ENCODE data around the gene CORO7.
A peak's percentile ranks its signal among the peaks of the same experiment; 100 is the strongest.
"Not testable (repeated sequence)": the region's sequence is repeated elsewhere in the genome, so short reads cannot be mapped to it uniquely, and the experiment has no call there.

CORO7 gene

DNA sequence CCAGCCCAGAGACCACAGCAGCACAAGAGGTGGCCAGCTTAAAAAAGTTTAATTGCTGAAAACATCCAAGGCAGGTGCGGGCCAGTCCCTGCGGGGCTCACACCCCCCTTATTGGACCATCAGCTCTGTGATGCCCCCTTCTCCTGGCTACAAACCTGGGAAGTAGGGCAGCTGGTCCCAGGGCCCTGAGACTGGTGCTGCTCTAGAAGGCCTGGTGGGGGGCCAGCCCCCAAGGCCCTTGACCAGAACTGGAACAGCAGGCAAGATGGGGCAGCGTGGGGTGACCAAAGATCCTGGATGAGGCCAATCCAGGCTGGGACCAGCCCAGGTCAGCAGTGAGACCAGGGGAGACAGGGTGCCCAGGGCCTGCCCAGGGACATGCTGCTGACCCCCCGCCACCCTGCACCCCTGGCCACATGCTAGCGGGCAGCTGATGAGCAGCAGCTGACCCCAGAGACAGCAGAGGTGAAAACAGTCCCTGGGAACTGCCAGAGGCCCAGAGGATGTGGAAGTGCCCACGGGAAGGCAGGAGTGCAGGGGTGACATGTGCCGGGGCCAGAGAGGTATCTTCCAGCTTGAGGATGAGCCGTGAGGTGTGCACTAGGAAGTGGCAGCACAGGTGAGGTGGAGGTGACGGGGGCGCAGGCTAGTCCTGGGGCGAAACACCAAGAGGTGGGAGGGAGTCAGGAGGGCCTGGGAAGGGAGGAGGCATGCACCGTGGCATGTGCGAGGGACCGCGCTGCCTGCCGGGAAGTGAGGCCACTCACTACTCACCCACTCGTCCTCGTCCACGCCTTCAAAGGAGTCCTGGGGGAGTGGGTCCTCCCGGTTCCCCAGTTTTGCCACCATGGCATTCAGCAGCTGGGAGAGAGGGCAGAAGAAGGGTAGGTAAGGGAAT, 61.6 kb downstream of the CORO7 start:
- DNase-seq (ENCODE audit: low read depth in 2 of 2): no peak

DNA sequence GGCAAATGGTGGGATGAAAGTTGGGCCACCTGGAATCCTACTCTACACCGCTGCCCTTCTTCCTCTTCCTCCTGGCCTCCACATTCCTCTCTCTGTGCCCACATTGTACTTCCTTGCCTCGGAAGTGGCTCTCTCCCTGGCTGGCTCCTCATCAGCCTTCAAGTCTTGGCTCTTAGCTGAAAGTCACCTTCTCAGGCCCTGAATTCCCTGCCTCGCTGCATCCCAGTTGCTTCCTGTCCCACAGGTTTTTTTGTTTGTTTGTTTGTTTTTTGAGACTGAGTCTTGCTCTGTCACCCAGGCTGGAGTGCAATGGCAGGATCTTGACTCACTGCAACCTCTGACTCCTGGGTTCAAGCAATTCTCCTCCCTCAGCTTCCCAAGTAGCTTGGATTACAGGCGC, 62.7 kb downstream of the CORO7 start:
- DNase-seq (ENCODE audit: low read depth in 2 of 2): no peak

DNA sequence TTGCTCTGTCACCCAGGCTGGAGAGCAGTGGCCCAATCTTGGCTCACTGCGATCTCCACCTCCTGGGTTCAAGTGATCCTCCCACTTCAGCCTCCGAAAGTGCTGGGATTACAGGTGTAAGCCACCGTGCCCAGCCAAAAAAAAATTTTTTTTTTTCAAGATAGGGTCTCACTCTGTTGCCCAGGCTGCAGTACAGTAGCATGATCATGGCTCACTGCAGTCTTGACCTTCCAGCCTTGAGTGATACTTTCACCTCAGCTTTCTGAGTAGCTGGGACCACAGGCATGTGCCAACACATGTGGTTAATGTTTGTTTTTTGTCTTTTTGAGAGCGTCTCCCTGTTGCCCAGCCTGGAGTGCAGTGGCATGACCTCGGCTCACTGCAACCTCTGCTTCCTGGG, 63.6 kb downstream of the CORO7 start:
- no peak for DNase-seq (ENCODE audit: low read depth in 2 of 2)

DNA sequence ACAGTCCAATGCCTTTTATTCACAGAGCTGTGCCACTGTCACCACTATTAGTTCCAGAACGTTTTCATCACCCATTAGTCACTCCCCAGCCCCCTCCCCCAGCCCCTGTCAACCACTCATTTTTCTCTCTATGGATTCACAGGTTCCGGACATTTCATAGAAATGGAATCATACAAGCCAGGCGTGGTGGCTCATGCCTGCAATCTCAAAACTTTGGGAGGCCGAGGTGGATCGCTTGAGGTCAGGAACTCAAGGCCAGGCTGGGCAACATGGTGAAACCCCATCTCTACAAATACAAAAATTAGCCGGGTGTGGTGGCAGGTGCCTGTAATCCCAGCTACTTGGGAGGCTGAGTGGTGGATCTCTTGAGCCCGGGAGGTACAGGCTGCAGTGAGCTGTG, 64.5 kb downstream of the CORO7 start:
- DNase-seq (ENCODE audit: low read depth in 2 of 2): no peak

DNA sequence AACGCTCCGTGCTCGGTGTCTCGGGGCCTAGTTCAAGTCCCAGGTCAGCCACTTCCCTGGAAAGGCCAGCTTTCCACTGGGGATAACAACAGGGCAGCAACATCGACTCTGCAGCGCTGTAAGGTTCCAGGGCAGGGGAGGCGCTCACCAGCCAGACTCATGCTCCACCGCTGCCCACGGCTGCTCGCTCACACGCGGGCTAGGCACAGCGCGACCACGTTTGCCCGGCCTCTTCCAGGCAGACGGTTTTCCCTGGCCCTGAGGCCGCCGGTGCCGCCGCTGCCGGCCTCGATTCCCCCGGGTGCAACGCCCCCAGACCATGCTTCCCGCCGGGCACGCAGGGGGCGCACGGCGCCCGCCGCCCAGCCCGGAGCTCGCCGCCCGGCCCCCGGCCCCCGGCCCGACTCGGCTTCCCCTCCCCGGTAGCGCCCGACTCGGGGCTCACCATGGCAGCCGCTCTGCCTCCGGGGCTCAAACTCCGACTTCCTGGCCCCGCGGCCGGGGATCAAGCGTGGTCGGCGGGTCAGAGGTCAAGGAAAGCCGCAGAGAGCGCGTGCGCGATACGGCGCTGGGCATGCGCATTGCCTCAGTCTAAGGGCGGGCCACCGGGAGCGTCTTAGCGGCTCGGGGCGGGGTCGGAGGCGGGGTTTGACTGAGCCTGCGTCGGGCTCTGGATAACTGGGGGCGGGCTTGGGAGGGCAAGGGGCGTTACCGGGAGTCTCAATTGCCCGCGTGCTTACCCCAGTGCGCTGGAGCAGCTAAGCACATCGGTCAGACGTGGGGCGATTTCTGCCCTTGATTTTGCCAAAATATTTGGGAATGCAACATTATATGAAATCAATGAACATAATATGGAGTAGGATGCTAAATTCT, 65.4 kb downstream of the CORO7 start, which contains the start of gene PAM16:
TSS of gene PAM16 (minus strand) at position 535 of the 873 bp plus-strand sequence. CDS start at position 448, 87 bp downstream.
- DNase-seq (ENCODE audit: low read depth in 2 of 2): peak; percentile 99

DNA sequence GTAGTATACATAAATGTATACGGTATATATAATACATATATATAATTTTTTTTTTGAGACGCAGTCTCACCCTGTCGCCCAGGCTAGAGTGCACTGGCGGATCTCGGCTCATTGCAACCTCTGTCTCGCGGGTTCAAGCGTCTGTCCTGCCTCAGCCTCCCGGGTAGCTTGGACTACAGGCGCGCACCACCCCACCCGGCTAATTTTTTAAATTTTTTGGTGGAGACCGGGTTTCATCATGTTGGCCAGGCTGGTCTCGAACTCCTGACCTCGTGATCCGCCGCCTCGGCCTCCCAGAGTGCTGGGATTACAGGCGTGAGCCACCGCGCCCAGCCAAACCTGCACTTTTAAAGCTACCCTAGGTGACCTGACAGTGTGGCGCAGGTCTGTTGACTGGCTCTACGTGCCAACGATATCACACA, 66.0 kb downstream of the CORO7 start:
- no peak for DNase-seq (ENCODE audit: low read depth in 2 of 2)

DNA sequence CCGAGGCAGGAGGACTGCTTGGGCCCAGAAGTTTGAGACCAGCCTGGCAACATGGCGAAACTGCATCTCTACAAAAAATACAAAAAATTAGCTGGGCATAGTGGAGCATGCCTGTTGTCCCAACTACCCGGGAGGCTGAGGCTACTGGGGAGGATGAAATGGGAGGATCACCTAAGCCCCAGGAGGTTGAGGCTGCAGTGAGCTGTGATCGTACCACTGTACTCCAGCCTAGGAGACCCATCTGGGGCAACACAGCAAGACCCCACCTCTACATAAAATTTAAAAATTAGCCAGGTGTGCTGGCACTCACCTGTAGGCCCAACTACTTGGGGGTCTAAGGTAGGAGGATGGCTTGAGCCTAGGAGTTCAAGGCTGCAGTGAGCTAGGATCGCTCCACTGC, 67.1 kb downstream of the CORO7 start:
- DNase-seq (ENCODE audit: low read depth in 2 of 2): no peak

DNA sequence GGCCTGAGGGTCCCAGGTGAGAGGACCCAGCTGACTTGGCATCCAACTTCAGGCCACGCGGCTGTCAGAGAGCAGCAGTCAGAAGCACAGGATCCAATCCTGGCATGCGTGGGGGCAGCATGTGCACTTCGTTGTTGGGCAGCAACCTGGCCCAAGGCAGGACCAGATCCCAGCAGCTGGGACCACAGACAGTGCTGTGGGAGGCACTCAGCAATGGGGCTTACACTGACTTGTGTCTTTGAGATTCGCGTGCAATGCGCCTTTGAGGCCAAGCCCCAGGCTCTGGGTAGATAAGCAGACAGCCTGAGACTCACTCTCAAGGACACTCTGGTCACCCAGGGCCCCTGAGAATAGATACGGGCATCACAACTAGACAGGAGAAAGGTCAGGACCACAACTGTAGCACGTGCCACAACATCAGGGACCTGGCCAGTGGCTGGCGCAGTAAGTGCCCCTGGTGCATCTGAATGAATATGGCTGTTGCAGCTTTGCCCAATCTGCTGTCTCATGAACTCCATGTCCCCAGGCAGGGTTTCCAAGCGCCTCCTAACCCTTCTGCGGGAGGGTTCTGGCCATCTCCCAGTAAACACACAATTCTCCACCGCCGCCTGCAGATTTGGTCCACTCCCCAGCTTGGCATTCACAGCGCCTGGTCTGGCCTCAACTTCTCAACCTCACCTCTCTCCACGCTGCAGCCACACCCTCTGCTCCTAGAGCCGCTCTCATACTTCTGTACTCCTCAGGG, 68.5 kb downstream of the CORO7 start:
- no peak for DNase-seq (ENCODE audit: low read depth in 2 of 2)

DNA sequence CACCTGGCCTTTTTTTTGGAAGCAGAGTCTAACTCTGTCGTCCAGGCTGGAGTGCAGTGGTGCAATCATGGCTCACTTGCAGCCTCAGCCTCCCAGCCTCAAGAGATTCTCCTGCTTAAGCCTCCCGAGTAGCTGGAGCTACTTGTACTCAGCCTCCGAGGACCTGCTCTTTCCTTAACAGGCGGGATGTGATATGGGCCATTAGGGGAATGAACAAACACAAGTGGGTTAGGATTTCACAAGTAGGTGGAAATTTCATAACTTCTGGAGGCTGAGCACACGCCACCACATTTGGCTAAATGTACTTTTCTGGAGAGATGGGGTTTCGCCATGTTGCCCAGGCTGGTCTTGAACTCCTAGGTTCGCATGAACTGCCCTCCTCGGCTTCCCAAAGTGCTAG, 69.4 kb downstream of the CORO7 start:
- DNase-seq (ENCODE audit: low read depth in 2 of 2): no peak

DNA sequence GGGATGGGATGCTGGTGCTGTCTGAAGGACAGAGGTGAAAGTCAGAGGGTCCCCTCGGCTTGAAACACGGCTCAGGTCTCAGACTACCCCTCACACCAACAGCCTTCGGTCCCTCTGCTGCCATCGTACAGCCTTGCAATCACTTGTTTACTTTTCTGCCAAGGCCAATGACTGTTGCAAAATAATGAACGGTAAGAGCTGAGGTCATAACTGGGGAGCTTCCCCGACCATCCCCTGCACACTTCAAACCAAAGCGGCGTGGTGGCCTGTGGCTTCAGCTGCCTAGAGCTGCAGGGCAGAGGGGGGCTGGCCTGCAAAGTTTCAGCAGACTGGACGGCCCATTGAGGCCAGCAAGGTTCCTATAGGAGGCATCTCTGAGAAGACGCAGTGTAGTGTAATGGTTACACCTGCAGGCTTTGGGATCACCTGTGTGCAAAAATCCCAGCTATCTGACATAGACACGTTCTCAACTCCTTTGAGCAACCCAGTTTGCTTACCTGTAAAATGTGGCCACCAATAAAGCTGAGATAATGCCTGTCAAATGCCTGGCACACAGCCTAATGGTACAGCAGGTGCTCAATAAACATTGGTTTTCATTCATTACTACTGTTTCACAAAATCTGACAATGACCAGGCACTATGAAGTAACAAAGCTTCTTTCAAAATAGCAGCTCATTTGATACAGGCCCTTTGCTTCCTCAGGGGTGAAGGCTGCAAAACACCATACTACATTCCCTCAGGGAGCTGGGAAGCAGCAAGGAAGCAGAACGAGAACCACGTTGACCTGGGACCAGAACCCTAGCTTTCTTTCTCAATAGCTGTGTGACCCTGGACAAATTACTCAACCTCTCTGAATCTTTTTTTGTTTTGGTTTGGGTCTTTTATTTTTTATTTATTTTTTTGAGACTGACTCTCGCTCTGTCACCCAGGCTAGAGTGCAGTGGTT, 70.3 kb downstream of the CORO7 start:
- DNase-seq (ENCODE audit: low read depth in 2 of 2): no peak

DNA sequence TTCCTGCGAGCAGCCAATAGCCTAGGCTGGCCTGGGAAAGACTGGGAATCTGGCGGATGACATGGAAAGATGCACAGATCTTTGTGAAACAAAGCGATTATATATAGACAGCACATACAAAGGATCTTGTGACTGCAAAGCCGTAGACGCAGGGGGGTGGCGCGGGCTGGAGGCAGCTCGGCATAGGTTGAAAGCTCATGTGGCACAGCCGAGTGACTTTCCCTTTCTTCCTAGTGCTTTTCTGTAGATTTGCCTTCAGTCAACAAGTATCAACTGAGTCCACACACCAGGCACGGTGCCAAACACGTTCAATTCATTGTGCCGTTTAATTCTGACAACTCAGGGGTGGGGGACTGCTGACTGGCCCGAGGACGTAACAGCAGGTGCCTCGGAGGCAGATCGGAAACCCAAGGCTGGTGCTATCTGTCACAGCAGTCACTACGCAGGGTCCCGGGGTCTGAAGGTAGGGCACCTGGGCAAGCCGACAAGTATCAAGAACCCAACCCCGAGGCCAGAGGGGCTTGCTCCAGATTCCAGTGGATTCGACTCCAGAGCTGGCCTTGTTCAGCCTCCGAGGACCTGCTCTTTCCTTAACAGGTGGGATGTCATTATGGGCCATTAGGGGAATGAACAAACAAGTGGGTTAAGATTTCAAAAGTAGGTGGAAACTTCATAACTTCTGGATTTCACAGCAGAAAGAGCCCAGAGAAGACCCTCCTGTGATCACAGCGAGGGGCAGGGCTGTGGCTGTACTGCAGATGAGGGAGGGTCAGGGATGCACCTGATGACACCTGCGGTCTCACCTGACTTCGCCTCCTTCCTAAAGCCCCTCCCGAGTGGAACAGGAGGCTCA, 71.2 kb downstream of the CORO7 start:
- no peak for DNase-seq (ENCODE audit: low read depth in 2 of 2)

DNA sequence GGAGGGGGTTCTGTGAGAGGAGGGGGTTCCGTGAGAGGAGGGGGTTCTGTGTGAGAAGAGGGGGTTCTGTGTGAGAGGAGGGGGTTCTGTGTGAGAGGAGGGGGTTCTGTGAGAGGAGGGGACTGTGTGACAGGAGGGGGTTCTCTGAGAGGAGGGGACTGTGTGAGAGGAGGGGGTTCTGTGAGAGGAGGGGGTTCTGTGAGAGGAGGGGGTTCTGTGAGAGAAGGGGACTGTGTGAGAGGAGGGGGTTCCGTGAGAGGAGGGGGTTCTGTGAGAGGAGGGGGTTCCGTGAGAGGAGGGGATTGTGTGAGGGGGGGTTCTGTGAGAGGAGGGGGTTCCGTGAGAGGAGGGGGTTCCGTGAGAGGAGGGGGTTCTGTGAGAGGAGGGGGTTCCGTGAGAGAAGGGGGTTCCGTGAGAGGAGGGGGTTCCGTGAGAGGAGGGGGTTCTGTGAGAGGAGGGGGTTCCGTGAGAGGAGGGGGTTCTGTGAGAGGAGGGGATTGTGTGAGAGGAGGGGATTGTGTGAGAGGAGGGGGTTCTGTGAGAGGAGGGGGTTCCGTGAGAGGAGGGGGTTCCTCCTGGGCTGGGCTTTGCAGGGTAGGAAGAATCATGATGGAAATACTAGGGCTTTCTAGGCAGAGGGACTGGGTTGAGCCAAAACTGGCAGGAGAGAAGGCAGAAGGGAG, 72.0 kb downstream of the CORO7 start:
- DNase-seq (ENCODE audit: low read depth in 2 of 2): not testable (repeated sequence)

DNA sequence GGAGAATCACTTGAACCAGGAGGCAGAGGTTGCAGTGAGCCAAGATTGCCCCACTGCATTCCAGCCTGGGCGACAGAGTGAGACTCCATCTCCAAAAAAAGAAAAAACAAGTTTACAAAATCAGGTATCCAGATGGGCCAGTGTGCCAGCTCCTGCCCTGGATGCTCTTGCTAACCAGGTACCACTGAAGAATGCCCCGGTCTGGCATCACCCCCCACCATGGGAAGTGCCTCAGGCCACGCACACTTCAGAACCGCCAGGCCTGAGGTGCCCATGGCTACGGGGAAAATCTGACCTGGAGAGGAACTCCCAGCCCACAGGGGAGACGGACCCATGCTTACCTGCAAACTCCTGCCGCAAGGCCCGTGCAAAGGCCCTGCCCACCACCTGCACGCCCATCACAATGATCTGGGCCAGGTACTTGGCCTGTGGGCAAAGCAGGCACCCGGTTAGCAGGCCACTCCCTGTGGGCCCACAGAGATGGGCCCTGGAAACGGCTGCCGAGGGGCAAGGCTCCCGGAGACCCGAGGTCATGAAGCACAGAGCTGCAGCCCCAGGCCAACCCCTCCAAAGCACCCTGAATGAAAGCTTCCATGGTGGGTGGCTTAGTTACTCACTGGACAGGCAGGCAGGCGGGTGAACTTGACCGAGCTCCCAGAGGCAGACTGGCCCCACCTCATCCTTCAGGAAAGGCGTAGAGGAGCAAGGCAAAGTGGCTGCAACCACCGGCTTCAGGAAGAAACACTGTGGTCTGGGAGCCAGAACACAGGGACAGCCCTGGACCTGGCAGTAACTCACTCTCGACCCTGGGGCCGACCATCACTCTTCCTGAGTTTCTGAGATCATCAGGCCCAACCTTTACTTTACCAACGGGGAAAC, 73.3 kb downstream of the CORO7 start:
- no peak for DNase-seq (ENCODE audit: low read depth in 2 of 2)

DNA sequence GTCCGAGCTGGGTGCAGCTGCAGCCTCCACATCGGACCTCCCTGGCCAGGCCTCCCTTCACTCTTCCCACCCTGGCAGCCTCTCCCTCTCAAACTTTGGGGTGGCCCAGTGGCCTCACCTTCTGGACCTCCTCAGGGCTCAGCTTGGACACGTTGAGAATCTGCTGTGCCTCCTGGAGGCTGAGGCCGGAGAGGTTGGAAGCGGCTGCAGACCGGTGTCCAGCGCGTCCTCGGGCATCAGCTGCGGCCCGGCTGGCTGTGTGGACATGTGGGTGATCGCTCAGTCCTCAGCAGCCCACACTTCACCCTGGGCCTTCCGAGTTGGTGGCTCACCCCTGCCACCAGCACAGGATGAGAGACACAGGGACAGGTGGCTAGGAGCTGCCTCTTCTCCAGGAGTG, 75.1 kb downstream of the CORO7 start:
- no peak for DNase-seq (ENCODE audit: low read depth in 2 of 2)

DNA sequence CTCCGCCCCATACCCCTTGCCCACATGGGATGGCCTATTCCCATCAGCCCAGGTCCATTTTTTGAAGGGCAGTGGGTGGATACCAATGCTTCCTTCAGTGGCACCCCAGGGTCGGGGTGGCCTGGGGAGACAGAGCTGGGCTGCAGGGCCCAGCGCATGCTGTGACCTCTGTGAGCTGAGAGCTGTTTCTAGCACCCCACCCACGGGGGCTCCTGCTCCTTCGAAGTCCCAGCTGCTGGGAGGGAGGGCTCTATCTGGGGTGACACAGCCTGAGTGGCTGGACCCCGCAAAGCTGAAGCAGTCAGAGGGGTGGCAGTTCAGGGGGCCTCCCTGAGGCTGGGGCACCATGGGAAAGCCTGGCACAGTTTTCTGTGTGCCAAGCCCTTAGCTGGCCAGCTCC, 76.0 kb downstream of the CORO7 start:
- DNase-seq (ENCODE audit: low read depth in 2 of 2): no peak

DNA sequence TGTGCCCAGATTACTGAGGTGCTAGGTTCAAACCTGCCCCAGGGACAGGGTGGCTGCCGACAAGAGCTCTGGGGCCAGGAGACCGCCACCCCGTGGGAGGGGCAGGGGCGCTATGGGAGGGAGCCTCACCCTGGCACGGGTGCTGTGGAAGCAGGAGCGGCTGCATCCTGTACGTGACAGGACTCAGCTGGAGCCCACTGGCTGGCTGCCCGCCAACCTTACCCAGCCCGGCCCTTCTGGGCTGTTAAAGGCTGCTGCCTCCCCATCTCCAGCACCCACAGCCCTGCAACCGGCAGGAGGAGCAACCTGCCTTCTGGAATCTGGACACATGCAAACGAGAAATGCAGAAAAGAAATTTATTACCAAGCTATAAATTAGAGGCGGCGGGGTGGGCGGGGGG, 76.5 kb downstream of the CORO7 start:
- DNase-seq (ENCODE audit: low read depth in 2 of 2): no peak

DNA sequence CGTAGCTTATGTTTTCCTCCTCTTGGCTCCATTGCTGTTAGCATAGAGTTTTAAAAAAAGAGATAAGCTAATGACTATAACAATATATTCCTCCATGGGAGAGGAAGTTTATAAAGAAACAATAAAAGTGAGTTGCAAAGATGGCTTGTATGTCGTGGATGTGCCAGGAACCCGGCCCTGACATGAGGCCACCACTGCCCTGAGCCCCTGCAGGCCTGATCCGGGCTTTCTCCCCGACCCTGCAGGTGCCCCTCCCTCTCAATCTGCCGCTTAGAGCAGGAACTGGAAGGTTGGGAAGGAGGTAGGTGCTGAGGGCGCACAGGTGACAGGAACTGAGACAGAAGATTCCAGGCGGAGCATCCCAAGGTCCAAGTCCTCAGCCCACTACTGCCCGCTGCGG, 76.9 kb downstream of the CORO7 start:
- DNase-seq (ENCODE audit: low read depth in 2 of 2): no peak

DNA sequence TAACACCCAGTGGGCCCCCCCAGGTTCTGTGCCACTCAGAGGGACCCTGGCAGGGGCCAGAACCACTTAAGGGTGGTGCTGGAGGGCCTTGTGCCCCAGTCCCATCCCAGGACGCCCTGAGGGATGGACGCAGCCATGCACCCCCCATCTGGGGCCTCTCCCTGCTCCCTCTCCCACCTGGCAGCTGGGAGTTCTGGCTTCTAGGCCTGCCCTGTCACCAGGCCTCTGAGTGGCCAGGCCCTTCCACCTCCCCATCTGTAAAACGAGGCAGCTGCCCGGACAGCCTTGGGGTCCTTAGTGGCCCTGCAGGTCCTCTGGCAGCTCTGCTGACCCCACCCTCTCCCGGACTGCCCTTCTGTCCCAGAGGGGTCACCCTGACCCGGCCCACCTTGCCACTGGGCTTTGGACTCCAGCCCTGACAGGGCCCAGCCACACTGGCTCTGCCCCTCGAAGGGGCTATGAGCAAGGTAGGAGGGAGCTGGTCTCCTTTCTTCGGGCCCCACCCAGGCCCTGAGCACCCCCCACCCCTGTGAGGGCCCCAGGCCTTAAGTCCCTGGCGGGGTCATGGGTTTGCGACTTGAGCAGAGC, 77.6 kb downstream of the CORO7 start:
- DNase-seq (ENCODE audit: low read depth in 2 of 2): no peak

All from stimulated activated CD4-positive, alpha-beta T cell treated with anti-CD3 and anti-CD28 coated beads, Interleukin-1b, Interleukin-23, amount 100 ng/mL, for 4 hours (primary cell).